Right renal cortex interstitium (tissue), 3 donors: ENCODE measurements around the gene EDA2R. TPM values are rescaled to one million over a fixed set of nuclear protein-coding genes. Genes with fewer than 3 reads are reported as not detected.

Source experiments
- DNase-seq, 3 donors: peaks; one replicate each; pipeline ENCODE4 v3.0.0-alpha.2; 2013; ENCODE audit warnings: low read depth in 3 of 3, low spot score in 2 of 3
- polyA plus RNA-seq, 3 donors: library from polyadenylated mRNA; unstranded; fragments of 120-200 nt; gene quantifications; one replicate each; pipeline ENCODE4 v1.2.1, GENCODE V29; 2013; ENCODE audit not compliant: insufficient read length in 3 of 3

The EDA2R gene
- under 1 TPM; 0.43 to 0.67 (median 0.52) TPM for polyA plus RNA-seq

- peak in 2 of 3 donors; percentile 13 to 32 for DNase-seq
These were observed at the start of gene EDA2R for GRCh38 chrX:66638591-66639500. Gene EDA2R, minus strand, starts transcription at chrX:66639078. Its CDS starts 23,058 bp downstream, at chrX:66616020.

GRCh38 chrX:66684196-66684595, 45.3 kb upstream of the EDA2R start:
- DNase-seq: no peak

- DNase-seq: no peak
These were observed 41.6 kb upstream of the EDA2R start for GRCh38 chrX:66680451-66680850.

GRCh38 chrX:66677430-66677829, 38.6 kb upstream of the EDA2R start:
- DNase-seq: no peak

- no peak for DNase-seq
These were observed 38.1 kb upstream of the EDA2R start for GRCh38 chrX:66676990-66677389.

GRCh38 chrX:66676413-66676812, 37.5 kb upstream of the EDA2R start:
- DNase-seq: no peak

- DNase-seq: no peak
These were observed 36.7 kb upstream of the EDA2R start for GRCh38 chrX:66675541-66675940.

GRCh38 chrX:66674506-66674905, 35.6 kb upstream of the EDA2R start:
- no peak for DNase-seq

GRCh38 chrX:66672106-66672505, 33.2 kb upstream of the EDA2R start:
- DNase-seq: no peak

- DNase-seq: no peak
These were observed 15.5 kb upstream of the EDA2R start for GRCh38 chrX:66654411-66654810.

GRCh38 chrX:66635360-66635759, 3.5 kb downstream of the EDA2R start:
- DNase-seq: no peak

- no peak for DNase-seq
These were observed 4.6 kb downstream of the EDA2R start for GRCh38 chrX:66634272-66634671.

GRCh38 chrX:66633541-66633940, 5.3 kb downstream of the EDA2R start:
- no peak for DNase-seq

- DNase-seq: no peak
These were observed 5.9 kb downstream of the EDA2R start for GRCh38 chrX:66632981-66633380.

- no peak for DNase-seq
These were observed 6.4 kb downstream of the EDA2R start for GRCh38 chrX:66632473-66632872.

GRCh38 chrX:66625525-66625924, 13.4 kb downstream of the EDA2R start:
- no peak for DNase-seq

- DNase-seq: no peak
These were observed 16.7 kb downstream of the EDA2R start for GRCh38 chrX:66622209-66622608.

- no peak for DNase-seq
These were observed 21.9 kb downstream of the EDA2R start for GRCh38 chrX:66616944-66617343.

- DNase-seq: no peak
These were observed 36.4 kb downstream of the EDA2R start for GRCh38 chrX:66602381-66602938.

GRCh38 chrX:66601522-66601921, 37.4 kb downstream of the EDA2R start:
- no peak for DNase-seq

- DNase-seq: no peak
These were observed 59.7 kb downstream of the EDA2R start for GRCh38 chrX:66579219-66579618.

GRCh38 chrX:66553973-66554372, 84.9 kb downstream of the EDA2R start:
- no peak for DNase-seq
